Astrocyte of the hippocampus (primary cell): Measurements from ENCODE around the gene SEPTIN6.

Source experiments
- DNase-seq: peaks from one replicate; pipeline ENCODE4 v3.0.0; 2011; ENCODE audit warnings: low read depth, low spot score

The SEPTIN6 gene

DNA sequence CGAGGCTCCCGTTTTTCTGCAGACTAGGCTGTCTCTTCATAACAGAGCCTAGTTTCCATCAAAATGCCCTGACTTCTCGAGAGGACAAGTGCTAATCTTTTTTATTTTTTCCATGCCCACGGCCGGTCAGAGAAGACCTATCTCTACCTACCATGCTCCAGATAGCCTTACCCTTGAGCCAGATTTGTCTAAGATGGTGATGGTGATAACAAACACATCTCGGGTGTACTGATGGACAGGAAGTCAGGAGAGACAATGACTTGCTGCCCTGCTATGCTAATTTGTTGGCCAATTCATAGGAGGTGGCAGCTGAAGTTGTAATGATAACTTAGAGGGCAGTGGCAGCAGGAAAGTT, 44.6 kb downstream of the SEPTIN6 start:
- no peak for DNase-seq

DNA sequence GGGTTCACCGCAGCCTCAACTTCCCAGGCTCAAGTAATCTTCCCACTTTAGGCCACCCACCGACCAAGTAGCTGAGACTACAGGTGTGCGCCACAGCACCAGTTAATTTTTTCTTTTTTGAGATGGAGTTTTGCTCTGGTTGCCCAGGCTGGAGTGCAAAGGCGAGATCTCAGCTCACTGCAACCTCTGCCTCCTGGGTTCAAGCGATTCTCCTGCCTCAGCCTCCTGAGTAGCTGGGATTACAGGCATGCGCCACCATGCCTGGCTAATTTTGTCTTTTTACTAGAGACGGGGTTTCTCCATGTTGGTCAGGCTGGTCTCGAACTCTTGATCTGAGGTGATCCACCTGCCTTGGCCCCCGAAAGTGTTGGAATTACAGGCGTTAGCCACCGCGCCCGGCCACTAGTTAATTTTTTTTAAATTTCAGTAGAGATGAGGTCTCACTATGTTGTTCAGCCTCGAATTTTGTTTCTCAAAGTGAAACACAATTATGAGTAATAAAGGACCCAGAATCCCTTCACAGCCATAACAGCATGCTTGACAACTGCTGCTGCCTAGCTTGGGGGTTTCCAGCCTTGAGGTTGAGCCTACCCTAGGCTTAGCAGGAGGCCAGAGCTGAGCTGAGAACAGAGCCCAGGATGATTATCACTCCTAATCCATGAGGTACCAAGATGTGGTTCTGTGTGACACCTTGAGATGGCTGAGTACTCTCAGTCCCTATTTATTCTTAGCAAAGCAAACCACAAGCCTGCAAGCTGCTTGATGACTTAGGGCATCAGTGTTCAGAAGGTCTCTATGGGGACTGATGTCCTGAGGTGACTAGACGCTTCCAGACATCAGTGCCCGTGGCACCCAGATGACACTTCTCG, 45.2 kb downstream of the SEPTIN6 start:
- DNase-seq = no peak

DNA sequence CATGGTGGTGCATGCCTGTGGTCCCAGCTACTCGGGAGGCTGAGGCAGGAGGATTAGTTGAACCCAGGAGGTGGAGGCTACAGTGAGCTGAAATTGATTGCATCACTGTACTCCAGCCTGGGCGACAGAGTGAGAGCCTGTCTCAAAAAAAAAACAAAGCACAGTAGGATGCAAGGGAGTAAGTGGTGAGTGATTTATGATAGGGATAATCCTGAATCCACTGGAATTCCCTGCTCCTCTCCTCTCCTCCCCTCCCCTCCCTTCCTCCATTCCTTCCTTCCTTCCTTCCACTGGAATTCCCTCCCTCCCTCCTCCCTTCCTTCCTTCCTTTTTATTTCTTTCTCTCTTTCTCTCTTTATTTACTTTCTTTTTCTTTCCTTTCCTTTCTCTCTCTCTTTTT, 45.9 kb downstream of the SEPTIN6 start:
- DNase-seq = no peak

DNA sequence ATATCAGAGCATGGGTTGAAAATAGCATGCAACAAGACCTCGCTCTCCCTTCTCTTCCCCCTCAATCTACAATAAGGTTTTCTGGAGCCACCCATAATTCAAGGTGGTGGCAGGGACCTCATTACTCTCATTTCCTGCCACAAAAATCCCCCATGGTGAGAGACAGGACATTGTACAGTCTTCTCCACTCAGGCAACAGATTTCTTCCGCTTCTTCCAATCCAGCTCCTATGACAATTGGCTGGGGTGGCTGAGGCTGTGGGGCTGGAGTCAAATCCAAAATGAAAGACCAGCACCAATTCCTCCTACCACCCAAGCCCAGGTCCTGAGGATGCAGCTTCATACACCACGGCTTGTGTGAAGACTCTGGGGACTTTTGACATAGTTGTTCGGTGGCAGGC, 46.5 kb downstream of the SEPTIN6 start:
- DNase-seq = no peak

DNA sequence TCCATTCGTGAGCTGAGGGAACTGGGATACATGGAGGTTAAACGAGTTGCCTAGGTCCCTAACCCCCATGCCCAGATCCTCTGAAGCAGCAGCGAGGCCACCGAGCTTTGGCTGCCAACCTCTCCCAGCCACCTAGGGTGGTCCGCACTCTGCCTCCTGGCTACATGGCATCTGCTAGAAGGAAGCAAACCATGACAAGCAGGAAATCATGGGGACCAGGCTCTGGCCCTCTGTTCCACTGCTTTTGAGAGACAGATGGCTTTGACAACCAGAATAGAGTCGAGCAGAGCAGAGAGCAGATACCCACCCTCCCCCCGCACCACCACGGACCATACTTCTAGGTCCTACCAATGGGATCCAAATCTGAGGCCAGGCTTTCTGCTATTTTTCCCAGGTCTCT, 49.3 kb downstream of the SEPTIN6 start:
- no peak for DNase-seq
